Progenitor cell of endocrine pancreas (in vitro differentiated cells): Measurements from ENCODE around the gene ZBTB20. TPM values are rescaled to one million over a fixed set of nuclear protein-coding genes. Genes with fewer than 3 reads are reported as not detected.
"Not testable (repeated sequence)": the region's sequence is repeated elsewhere in the genome, so short reads cannot be mapped to it uniquely, and the experiment has no call there.

Experiments used
- DNase-seq: peaks from one replicate; pipeline ENCODE4 v3.0.0; 2021; ENCODE audit warnings: low spot score; ENCODE audit not compliant: unreplicated experiment
- H3K27ac Mint-ChIP-seq: 2 replicates; pipeline ENCODE4 v1.8.0; 2021; ENCODE audit warnings: mild to moderate bottlenecking, moderate library complexity, mixed read lengths
- H3K27me3 Mint-ChIP-seq: 2 replicates; pipeline ENCODE4 v1.8.0; 2021; ENCODE audit warnings: mixed read lengths
- H3K36me3 Mint-ChIP-seq: 2 replicates; pipeline ENCODE4 v1.8.0; 2022; ENCODE audit warnings: mixed read lengths; ENCODE audit not compliant: insufficient read depth
- H3K4me1 Mint-ChIP-seq: 2 replicates; pipeline ENCODE4 v1.8.0; 2021; ENCODE audit warnings: low read depth, mixed read lengths
- H3K4me3 Mint-ChIP-seq: 2 replicates; pipeline ENCODE4 v1.8.0; 2021; ENCODE audit warnings: low read depth, mild to moderate bottlenecking, moderate library complexity, mixed read lengths
- H3K9me3 Mint-ChIP-seq: 2 replicates; pipeline ENCODE4 v1.8.0; 2021; ENCODE audit warnings: low read depth, mixed read lengths
- total RNA-seq: library from RNA; stranded (reverse); gene quantifications from 2 replicates; pipeline ENCODE4 v1.2.1, GENCODE V29; 2021
- TF ChIP-seq, protein P1 (sequence below): fragments of 200-600 bp; sonication (generic); IDR thresholded peaks from one replicate; pipeline ENCODE4 v1.5.0; 2021; ENCODE audit warnings: antibody characterized with exemption, mild to moderate bottlenecking; ENCODE audit not compliant: unreplicated experiment

ZBTB20 gene
- total RNA-seq, 1 donor from 2014 or later: 27.3 TPM

DNA sequence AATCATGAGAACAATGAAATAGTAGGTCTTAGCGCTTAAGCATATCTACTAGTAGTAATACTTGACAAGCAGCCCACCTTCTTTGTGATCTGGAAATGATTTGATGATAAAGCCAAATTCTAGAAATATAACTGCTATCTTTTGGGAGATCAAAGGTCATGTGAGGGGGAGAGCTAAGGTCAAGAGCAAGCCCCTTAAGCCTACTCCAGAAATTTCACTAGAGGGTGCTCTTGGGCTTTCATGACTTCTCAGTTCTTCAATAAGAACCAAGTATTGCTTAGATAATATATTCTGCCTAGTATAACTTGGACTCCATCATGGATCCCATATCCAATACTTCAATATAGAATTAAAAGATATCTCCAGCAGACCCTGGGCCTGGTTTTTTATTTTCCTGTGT is 319.6 kb downstream of the ZBTB20 start:
- no peak for DNase-seq
- Mint-ChIP-seq H3K27ac (no peak overlapping the region), H3K27me3 (no peaks in the 10 kb centered on the region), H3K4me1 (peaks cover 7% of the 10 kb centered on the region), H3K36me3 (no peaks in the 10 kb centered on the region), H3K9me3 (no peaks in the 10 kb centered on the region), H3K4me3 (no peak overlapping the region)
- TF ChIP-seq, protein P1, sequence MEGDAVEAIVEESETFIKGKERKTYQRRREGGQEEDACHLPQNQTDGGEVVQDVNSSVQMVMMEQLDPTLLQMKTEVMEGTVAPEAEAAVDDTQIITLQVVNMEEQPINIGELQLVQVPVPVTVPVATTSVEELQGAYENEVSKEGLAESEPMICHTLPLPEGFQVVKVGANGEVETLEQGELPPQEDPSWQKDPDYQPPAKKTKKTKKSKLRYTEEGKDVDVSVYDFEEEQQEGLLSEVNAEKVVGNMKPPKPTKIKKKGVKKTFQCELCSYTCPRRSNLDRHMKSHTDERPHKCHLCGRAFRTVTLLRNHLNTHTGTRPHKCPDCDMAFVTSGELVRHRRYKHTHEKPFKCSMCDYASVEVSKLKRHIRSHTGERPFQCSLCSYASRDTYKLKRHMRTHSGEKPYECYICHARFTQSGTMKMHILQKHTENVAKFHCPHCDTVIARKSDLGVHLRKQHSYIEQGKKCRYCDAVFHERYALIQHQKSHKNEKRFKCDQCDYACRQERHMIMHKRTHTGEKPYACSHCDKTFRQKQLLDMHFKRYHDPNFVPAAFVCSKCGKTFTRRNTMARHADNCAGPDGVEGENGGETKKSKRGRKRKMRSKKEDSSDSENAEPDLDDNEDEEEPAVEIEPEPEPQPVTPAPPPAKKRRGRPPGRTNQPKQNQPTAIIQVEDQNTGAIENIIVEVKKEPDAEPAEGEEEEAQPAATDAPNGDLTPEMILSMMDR: peak; percentile 84

DNA sequence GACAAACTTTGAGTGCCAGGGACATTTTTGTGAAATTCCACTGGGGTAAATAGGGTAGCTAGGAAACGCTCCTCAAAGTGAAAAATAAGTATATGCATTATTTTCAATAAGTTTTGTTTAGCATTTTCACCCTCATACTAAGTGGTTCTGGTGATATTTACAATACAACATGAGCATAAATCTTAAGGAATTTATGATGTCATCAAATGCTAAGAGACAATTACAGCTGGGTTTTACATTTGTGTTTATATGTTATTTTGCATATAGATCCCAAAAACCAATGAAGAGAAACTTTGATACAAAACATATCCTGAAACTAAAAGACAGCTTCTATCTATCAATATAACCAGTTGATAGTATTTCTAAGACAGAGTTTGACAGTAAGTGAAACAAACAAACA is 323.1 kb downstream of the ZBTB20 start:
- Mint-ChIP-seq H3K36me3 (no peaks in the 10 kb centered on the region), H3K4me1 (no peaks in the 10 kb centered on the region), H3K27me3 (no peaks in the 10 kb centered on the region), H3K27ac (no peak overlapping the region), H3K9me3 (no peaks in the 10 kb centered on the region), H3K4me3 (no peak overlapping the region)
- TF ChIP-seq, protein P1: no peak
- no peak for DNase-seq

DNA sequence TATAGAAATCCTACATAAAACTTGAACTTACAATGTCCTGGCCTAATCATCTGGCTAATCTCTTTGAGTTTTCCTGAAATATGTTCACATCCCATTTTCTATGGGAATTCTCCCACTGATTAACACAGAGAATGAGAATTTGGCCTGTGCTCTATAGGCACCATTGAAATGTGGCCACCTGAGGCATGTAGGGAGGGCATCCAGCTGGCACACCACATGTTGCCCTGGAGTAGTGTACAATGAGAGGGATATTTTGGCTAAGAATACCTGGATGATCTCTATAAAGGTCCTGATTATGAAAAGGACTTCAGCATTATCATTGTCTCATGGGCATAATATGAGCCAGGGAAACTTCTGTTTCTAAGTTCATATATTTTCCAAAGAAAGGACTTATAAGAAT is 324.0 kb downstream of the ZBTB20 start:
- no peak overlapping the region for H3K4me3 Mint-ChIP-seq

DNA sequence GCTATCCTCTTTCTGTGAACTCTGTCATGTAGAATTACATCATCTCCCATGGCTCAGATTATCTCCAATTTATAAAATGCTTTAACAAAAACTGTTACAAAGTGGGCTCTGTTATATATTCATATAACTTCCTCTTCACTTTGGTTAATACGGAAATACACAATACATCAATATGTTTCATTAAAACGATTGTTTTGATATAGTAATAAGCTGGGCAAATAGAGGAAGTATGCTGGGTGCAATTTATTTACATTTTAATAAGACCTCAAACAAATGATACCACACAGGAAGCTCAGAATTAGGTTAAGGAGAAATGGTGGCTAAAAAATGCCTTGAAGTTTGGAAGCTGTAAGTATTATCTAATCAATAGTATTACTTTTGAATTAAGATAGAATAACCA is 331.0 kb downstream of the ZBTB20 start:
- Mint-ChIP-seq H3K4me1 (no peaks in the 10 kb centered on the region), H3K36me3 (no peaks in the 10 kb centered on the region), H3K27ac (no peak overlapping the region), H3K4me3 (no peak overlapping the region), H3K9me3 (peaks cover 3% of the 10 kb centered on the region), H3K27me3 (no peaks in the 10 kb centered on the region)
- TF ChIP-seq, protein P1: no peak
- no peak for DNase-seq

More for the DNA sequence above, 324.0 kb downstream of the ZBTB20 start:
- no peaks in the 10 kb centered on the region for H3K27me3 Mint-ChIP-seq
- H3K36me3 Mint-ChIP-seq: no peaks in the 10 kb centered on the region
- H3K9me3 Mint-ChIP-seq: no peaks in the 10 kb centered on the region
- DNase-seq: no peak
- TF ChIP-seq, protein P1: no peak
- H3K27ac Mint-ChIP-seq: no peak overlapping the region
- no peaks in the 10 kb centered on the region for H3K4me1 Mint-ChIP-seq

DNA sequence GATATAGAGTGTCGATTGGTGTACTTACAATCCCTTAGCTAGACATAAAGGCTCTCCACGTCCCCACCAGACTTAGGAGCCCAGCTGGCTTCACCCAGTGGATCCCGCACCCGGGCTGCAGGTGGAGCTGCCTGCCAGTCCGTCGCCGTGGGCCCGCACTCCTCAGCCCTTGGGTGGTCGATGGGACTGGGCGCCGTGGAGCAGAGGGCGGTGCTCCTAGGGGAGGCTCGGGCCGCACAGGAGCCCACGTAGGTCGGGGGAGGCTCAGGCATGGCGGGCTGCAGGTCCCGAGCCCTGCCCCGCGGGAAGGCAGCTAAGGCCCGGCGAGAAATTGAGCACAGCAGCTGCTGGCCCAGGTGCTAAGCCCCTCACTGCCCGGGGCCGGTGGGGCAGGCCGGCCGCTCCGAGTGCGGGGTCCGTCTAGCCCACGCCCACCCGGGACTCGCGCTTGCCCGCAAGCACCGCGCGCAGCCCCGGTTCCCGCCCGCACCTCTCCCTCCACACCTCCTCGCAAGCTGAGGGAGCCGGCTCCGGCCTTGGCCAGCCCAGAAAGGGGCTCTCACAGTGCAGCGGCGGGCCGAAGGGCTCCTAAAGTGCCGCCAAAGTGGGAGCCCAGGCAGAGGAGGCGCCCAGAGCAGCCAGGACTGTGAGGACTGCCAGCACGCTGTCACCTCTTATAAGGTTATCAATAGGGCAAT is 334.4 kb downstream of the ZBTB20 start:
- not testable (repeated sequence) for H3K27me3 Mint-ChIP-seq, H3K36me3 Mint-ChIP-seq, DNase-seq, H3K27ac Mint-ChIP-seq, H3K4me1 Mint-ChIP-seq, H3K4me3 Mint-ChIP-seq, H3K9me3 Mint-ChIP-seq
